ENCODE data around the gene ZNF429.

ZNF429 gene

DNA sequence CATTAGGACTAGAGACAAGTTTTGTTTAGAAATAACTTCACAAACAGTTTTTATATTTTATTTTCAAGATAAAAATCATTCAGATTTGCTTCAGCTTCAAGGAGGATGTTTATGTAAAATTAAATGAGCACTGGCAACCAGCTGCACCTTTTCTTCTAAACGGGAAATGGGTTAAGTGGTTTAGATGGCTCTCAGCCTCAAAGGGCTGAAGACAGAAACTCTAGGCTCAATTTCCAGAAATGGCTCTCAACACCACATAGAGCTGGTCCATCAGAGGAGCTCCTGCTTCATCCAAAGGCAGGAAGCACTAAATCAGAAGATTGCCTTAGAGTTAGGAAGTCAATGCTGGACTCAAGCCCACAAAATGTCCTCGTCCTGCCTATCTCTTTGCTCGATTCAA is 74.7 kb downstream of the ZNF429 start:
- TF ChIP-seq GATA2 (IDR thresholded peaks at IDR 0.05; ENCODE audit: low read depth, low read length), result no peak

DNA sequence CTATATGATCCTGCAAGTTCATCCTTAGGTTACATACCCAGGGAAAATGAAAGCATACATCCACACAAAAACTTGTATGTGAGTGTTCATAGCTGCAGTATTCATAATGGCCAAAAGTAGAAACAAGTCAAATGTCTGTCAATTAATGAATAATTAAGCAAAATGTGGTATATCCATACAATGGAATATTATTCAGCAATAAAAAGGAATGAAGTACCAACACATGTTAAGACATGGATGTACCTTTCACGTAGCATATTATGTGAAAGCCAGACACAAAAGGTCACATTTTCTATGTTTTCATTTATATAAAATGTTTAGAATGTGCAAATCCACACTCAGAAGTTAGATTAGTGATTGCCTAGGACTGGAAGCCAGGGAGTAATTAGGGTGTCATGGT is 75.4 kb downstream of the ZNF429 start:
- no peak for TF ChIP-seq GATA2 (IDR thresholded peaks at IDR 0.05; ENCODE audit: low read depth, low read length)
- TF ChIP-seq GATA3 (IDR thresholded peaks at IDR 0.05; ENCODE audit: low read depth, low read length), result no peak

- TF ChIP-seq GATA2 (IDR thresholded peaks at IDR 0.05; ENCODE audit: low read depth, low read length) (no peak), GATA3 (IDR thresholded peaks at IDR 0.05; ENCODE audit: low read depth, low read length) (no peak)
Measured at GRCh38 chr19:21581646-21582240, 76.3 kb downstream of the ZNF429 start.

GRCh38 chr19:21584537-21584936 is 79.1 kb downstream of the ZNF429 start:
- TF ChIP-seq GATA3 (IDR thresholded peaks at IDR 0.05; ENCODE audit: low read depth, low read length) (no peak), GATA2 (IDR thresholded peaks at IDR 0.05; ENCODE audit: low read depth, low read length) (no peak)

GRCh38 chr19:21585281-21585890 is 80.0 kb downstream of the ZNF429 start:
- TF ChIP-seq GATA3 (IDR thresholded peaks at IDR 0.05; ENCODE audit: low read depth, low read length) (no peak), GATA2 (IDR thresholded peaks at IDR 0.05; ENCODE audit: low read depth, low read length) (no peak)

DNA sequence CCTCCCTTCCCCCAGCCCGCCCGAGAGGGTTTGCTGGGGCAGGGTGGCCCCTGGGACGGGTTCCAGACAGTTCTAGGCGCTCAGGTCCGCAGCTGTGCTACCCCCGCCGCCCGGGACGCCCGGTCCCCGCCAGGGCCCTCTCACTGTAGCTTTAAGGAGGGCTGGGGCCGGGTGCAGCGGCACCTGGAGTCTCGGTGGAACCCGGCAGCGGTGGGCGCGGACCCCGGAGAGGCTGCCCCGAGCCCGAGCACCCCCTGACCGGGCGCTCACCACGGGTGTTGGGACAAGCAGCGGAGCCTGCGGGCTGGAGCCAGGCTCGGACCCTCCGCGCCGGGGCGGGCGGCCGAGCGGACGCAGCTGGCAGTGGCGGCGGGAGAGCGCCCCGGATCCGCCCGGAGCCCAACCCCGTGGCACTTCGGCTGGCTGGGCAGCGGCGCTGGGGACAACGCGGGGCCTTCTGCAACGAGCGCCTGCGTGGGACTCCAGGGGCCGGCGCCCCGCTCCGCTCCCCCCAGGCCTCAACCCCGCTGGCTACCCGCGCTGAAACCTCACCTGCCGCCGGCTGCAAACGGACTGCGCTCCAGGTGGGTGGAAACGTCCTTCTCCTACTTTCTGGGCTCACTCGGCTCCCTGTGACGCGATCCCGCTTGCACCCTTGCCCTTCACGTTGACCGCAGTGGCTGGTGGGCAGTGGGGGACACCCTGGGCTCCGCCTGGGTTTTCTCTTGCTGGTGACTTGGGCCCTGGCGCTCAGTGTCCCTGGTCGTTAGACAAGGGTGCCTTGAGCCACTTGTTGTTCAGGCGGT is 81.1 kb downstream of the ZNF429 start:
- TF ChIP-seq GATA2 (IDR thresholded peaks at IDR 0.05; ENCODE audit: low read depth, low read length), result no peak
- TF ChIP-seq GATA3 (IDR thresholded peaks at IDR 0.05; ENCODE audit: low read depth, low read length), result no peak

DNA sequence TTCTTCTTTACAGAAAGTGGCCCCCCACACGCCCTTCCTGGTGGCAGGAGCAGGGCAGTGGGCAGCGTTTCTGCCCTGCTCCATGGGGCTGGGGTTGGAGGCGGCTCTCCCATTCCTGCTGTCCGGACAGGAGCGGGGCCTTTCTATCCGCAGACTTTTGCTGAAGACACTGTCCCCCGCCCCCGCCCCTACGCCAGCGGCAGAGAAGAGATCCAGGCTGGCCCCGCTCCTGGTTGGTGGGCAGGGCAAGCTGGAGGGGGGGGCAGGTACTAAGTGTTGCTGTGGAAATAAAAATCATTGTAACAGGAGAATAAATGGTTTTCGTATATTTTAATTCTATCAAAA is 81.7 kb downstream of the ZNF429 start:
- TF ChIP-seq GATA2 (IDR thresholded peaks at IDR 0.05; ENCODE audit: low read depth, low read length) (no peak), GATA3 (IDR thresholded peaks at IDR 0.05; ENCODE audit: low read depth, low read length) (no peak)

GRCh38 chr19:21587549-21587948 is 82.1 kb downstream of the ZNF429 start:
- TF ChIP-seq GATA3 (IDR thresholded peaks at IDR 0.05; ENCODE audit: low read depth, low read length) (no peak), GATA2 (IDR thresholded peaks at IDR 0.05; ENCODE audit: low read depth, low read length) (no peak)

DNA sequence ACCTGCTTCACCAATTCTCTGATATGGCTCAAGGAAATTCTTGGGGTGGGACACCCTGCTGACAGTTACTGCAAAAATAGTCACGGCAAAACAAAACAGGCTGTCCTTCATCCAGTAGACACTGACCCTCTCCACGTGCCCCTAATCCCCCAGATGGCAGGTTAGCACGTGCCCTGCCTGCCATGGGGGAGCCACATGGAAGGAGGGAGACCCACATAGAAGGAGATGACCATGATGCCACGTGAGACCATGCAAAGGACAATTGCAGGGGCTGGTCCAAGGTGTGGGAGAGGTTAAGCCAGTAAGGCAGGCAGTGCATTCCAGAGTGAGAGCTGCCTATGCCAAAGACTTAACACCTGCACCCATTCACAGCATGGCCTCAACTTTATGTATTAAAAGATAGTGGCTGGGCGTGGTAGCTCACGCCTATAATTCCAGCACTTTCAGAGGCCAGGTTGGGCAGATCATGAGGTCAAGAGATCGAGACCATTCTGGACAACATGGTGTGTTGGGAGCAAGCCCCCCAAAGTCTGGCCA is 82.7 kb downstream of the ZNF429 start:
- no peak for TF ChIP-seq GATA3 (IDR thresholded peaks at IDR 0.05; ENCODE audit: low read depth, low read length)
- no peak for TF ChIP-seq GATA2 (IDR thresholded peaks at IDR 0.05; ENCODE audit: low read depth, low read length)

DNA sequence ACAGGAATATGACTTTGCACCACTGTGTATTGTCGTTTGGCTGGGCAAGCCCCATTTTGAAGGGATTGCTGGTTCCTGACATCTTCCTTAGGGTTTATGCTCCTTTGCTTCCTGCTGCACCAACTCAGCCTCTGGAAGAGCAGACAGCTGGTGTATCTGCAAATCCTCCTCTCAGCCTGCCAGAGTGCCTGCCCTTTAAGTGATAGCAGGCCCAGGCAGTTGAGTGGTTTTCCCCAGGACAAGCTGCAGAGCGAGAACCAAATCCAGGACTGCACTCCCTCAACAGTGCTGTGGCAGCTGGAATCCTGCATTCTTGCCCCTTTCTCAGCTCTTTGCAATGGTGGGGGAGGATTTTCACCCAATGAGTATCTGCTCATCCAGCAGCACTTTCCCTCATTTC is 85.5 kb downstream of the ZNF429 start:
- no peak for TF ChIP-seq GATA3 (IDR thresholded peaks at IDR 0.05; ENCODE audit: low read depth, low read length)
- no peak for TF ChIP-seq GATA2 (IDR thresholded peaks at IDR 0.05; ENCODE audit: low read depth, low read length)

- TF ChIP-seq GATA2 (IDR thresholded peaks at IDR 0.05; ENCODE audit: low read depth, low read length) (no peak), GATA3 (IDR thresholded peaks at IDR 0.05; ENCODE audit: low read depth, low read length) (no peak)
Measured at GRCh38 chr19:21593008-21593481, 87.6 kb downstream of the ZNF429 start.

DNA sequence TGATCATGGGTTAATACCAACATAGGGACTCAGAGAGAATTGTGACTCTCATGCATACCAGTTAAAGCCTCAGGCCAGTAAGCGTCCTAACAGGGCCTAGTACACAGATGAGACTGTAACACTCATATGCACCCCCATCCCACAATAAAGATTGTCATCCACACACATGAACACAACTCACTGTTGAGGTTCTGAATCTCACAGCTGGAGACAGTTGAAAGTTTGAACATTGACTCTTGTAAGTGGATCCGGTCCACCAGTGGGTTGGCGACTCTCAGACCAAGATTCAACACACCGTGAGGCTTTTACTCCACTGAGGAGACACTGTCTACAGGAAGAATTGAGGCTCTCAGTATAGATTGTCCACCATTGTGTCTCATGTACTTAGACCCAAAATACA is 88.1 kb downstream of the ZNF429 start:
- TF ChIP-seq GATA3 (IDR thresholded peaks at IDR 0.05; ENCODE audit: low read depth, low read length) (no peak), GATA2 (IDR thresholded peaks at IDR 0.05; ENCODE audit: low read depth, low read length) (no peak)

GRCh38 chr19:21593934-21594820 is 88.8 kb downstream of the ZNF429 start:
- TF ChIP-seq GATA2 (IDR thresholded peaks at IDR 0.05; ENCODE audit: low read depth, low read length) (no peak), GATA3 (IDR thresholded peaks at IDR 0.05; ENCODE audit: low read depth, low read length) (no peak)

DNA sequence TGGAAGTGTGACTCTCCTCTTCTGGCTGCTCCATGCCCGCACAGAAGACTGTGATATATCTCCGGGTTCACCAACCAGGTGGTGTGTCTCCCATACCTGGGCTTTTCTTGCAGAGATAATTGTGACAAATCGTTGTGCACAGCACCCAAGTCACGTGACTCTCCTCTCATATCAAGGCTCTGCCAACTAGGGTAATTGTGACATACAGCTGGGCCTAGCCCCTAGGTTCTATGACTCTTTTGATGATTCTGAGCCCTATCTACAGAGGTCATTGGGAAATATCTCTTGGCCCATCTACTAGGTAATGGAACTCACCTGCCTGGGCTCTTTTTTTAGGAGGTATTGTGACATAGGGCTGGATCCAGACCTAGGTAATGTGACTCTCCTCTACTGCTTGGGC is 89.8 kb downstream of the ZNF429 start:
- no peak for TF ChIP-seq GATA3 (IDR thresholded peaks at IDR 0.05; ENCODE audit: low read depth, low read length)
